ENCODE data around the gene C3orf20. TPM values are rescaled to one million over a fixed set of nuclear protein-coding genes. Genes with fewer than 3 reads are reported as not detected.

Gene C3orf20
- total and polyA plus RNA-seq, 2 of the 13 experiments (the other 11 are each of a cell fraction or from before 2014, with no cell fraction given) = 0.03 to 0.04 TPM

DNA sequence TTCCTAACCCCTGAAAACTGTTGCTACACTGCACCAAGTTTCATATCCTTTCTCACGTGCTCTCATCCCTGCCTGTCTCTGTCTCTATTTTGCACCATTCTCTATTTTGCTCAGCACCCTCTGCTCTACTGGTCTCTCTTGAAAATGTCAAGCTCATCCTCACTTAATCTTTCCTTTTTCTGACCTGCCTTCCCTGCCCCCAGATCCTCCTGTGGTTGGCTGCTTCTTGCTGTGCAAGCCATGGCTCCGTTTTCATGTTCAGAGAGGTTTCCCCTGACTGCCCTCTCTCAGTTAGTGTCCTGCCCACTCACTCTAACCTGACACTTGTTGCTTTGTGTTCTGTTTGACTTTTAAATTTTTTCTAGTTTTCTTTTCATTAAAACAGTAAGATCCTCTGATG lies 17.4 kb upstream of the C3orf20 start:
- Histone ChIP-seq H3K9ac (ENCODE audit: insufficient read depth, low read depth, low read length) (no peak overlapping the region), H3K4me3 (replicated peaks in 1 of 3; ENCODE audit: insufficient read depth in 1 of 3, low read depth in 2 of 3, low read length in 3 of 3) (no peak overlapping the region), H4K20me1 (ENCODE audit: insufficient read depth, low read length) (no peaks in the 10 kb centered on the region), H3K27me3 (ENCODE audit: control insufficient read depth in 1 of 2, insufficient read depth in 2 of 2, low read length in 2 of 2) (no peaks in the 10 kb centered on the region), H3K27ac (ENCODE audit: extremely low read length, insufficient read depth, low read length) (no peak overlapping the region), H3K4me1 (ENCODE audit: insufficient read depth, low read length) (peaks cover 16% of the 10 kb centered on the region), H3K79me2 (ENCODE audit: insufficient read depth, low read length) (peaks cover 16% of the 10 kb centered on the region), H3K9me3 (ENCODE audit: low read length) (no peaks in the 10 kb centered on the region), H3K4me2 (ENCODE audit: low read depth, low read length) (no peak overlapping the region), H3K36me3 (replicated peaks in 1 of 2; ENCODE audit: control insufficient read depth in 1 of 2, insufficient read depth in 2 of 2, low read length in 2 of 2) (peaks cover 26 to 76% of the 10 kb centered on the region in 2 experiments; a peak in 4 of 5 replicates), H2AFZ (ENCODE audit: low read length) (no peak overlapping the region)
- TF ChIP-seq NFE2L2 (IDR thresholded peaks at IDR 0.05; ENCODE audit: low read length) (no peak), ADNP (CRISPR knock-in tag; IDR thresholded peaks at IDR 0.05) (no peak), ZNF207 (IDR thresholded peaks at IDR 0.05; ENCODE audit: borderline replicate concordance) (no peak), ZNF703 (CRISPR knock-in tag; IDR thresholded peaks at IDR 0.05; ENCODE audit: borderline replicate concordance) (no peak), KLF6 (CRISPR knock-in tag; IDR thresholded peaks at IDR 0.05) (no peak), ZSCAN25 (CRISPR knock-in tag; IDR thresholded peaks at IDR 0.05) (no peak), CHD4 (IDR thresholded peaks at IDR 0.05; ENCODE audit: borderline replicate concordance, low read length) (no peak), HNRNPL (IDR thresholded peaks at IDR 0.05; ENCODE audit: low read depth, low read length) (no peak)
- TF ChIP-seq, protein P1, sequence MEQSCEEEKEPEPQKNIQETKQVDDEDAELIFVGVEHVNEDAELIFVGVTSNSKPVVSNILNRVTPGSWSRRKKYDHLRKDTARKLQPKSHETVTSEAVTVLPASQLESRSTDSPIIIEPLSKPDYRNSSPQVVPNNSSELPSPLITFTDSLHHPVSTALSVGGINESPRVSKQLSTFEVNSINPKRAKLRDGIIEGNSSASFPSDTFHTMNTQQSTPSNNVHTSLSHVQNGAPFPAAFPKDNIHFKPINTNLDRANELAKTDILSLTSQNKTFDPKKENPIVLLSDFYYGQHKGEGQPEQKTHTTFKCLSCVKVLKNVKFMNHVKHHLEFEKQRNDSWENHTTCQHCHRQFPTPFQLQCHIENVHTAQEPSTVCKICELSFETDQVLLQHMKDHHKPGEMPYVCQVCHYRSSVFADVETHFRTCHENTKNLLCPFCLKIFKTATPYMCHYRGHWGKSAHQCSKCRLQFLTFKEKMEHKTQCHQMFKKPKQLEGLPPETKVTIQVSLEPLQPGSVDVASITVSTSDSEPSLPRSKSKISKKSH (CRISPR knock-in tag; IDR thresholded peaks at IDR 0.05; ENCODE audit: borderline replicate concordance) = no peak
- DNase-seq (ENCODE audit: low spot score) (no peak), FAIRE-seq (no peak), ATAC-seq (no peak)
- POLR2A ChIA-PET = no interaction called here
- CTCF ChIA-PET (ENCODE audit: low intra/inter-chr PET ratio, low total read pairs) = no interaction called here
- in situ Hi-C loops (cut with HindIII; ENCODE audit: extremely low pct_ligation_motif_present, low pct_unique_long_range_greater_than_20kb) (no loop called here), intact Hi-C loops (cut with micrococcal nuclease; ENCODE audit: unreplicated experiment) (loop anchor here (5.0 kb wide), 1 partner anchor 355 kb away; no protein-coding TSS in a partner anchor)
- WGBS (ENCODE audit: low lambda C conversion rate) = 98% methylated on average over 2 of the region's 2 CpGs
- BruUV-seq (replicated peaks) = no TSS peak

Measured in HepG2 (cell line).